Activated CD8-positive, alpha-beta memory T cell treated with anti-CD3 and anti-CD28 coated beads for 4 hours (primary cell): ENCODE results near the gene TGFB2.

Experiments
- DNase-seq, 2 donors: peaks; one replicate each; pipeline ENCODE4 v3.0.0-alpha.2; 2020; ENCODE audit warnings: low read depth in 2 of 2

TGFB2 gene

GRCh38 chr1:218488531-218488930 lies 143.4 kb downstream of the TGFB2 start:
- DNase-seq, result no peak

DNA sequence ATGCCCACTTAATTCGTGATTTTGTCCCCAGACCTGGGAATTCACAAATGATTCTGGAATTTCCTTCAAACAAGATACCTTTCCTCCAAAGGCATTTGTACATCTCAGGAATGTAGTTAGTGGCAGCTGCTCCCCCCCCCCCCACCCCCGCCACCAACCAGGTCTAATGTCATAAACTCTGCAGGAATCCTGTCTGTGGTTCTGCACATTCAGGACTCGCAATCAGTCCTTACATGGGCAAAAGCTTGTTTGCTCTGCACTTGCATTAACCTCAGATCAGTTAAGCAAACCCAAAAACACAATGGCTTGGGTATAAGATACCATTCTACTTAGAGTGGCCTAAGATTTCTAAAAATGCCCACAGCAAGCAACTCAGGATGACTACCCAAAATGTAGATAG lies 143.8 kb downstream of the TGFB2 start:
- no peak for DNase-seq

DNA sequence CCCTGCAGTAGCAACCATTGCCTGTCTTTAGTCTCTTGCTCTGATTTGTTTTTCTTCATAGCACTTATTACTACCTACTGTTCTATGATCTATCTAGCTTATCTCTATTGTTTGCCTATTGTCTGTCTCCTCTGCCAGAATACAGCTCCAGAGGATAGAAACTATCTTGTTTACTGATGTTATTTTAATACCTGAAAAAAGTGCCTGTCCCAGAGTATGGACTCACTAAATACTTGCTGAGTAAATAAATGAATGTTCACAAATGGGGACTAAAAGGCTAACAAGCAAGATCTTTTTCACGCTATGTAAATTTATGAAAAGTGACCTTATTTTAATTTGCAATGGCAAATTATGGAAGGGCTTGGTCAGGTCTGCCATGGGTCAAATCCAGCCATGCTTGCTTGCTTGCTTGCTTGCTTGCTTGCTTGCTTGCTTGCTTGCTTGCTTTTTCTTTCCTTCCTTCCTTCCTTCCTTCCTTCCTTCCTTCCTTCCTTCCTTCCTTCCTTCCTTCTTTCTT lies 145.3 kb downstream of the TGFB2 start:
- no peak for DNase-seq

DNA sequence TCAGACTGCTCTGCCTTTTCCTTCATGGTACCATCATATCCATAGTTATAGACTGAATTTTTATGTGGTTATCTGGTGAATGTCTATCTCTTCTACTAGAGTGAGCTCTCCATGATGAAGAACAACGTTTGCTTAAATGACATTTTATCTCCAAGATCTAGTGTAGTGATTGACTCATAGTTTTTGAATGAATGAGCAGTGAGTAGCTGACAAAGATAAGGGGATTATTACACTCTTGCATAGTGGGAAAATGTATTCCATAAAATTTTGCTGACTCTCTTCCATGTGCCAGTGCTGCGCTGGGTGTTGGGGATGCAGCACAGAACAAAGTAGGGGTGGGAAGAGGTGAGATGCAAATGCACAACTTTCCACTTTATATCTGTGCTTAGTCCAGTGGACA lies 147.7 kb downstream of the TGFB2 start:
- DNase-seq, result no peak

DNA sequence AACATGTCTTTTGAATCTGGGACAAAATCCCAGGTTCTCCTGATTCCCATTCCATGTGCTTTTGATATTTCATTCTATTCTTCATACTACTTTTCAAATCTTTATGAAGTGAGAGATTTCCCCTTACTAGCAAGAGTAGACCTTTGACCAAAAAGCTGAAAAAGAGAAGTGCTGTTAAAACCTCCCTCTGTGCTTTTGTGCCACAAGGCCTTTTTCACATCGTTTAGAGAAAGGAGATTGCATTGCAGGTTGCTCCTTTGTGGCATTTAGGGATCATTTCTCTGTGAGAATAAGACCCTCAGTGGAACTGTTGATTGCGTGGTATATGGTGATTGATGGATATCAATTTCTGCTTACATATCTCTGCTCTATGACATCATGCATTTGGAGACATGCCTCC lies 148.8 kb downstream of the TGFB2 start:
- DNase-seq, result no peak
